AG08396 (cell line): ENCODE data around the gene SEL1L3.

ENCODE experiments used
- DNase-seq: peaks from one replicate; pipeline ENCODE4 v3.0.0; 2012; ENCODE audit warnings: low spot score, mixed read lengths

The SEL1L3 gene

DNA sequence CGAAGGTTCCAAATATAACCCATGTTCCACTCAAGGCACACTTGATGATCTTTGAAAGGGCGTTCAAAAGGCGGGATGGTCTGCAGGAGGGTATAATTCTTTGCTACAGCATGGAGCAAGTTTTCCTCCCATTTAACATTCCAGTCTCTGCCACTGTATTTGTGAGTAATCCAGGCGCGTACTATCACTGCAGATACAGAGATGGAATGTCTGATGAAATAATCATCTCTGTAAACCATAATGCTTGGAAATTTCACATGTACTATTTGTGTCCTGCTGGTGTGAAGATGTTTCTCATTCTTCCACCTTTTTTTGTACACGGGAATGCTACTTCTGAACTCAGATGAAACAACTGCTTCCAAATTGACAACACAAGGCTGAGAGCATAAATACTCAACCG lies 15.5 kb downstream of the SEL1L3 start:
- DNase-seq = no peak

DNA sequence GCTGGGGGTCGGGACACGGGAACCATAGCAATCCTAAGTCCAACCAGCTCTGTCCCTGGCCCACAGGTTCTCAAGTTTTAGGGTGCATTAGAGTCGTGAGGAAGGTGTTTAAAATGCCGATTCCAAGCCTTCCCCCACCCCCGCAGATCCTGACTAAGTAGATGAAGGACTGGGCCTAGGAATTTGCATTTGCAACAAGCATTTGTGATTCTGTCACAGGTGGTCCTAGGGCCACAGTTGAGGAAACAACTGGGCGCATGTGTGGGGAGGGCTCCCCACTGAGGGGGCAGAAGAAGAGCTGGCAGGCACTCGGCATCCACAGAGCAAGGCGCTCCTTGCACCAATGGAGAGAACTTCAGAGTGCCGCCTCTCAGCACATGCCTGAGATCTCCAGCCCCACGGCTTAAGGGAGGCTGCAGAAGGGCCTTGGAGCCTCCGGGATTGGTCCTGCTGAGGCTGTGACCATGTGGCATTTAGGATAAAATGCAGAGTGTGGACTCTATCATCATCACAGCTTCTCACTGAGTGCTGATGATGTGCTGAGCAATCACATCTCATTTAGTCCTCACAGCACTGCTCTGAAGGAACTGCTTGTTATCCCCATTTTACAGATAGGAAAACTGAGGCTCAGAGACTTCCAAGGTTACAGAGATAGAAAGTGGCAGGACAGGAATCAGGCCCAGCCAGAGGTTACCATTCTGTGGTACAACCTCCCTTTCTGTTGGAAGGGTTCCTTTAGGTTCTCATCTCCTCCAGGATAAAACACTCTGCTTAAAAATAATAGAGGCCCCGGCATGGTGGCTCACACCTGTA lies 16.7 kb downstream of the SEL1L3 start:
- DNase-seq = no peak

DNA sequence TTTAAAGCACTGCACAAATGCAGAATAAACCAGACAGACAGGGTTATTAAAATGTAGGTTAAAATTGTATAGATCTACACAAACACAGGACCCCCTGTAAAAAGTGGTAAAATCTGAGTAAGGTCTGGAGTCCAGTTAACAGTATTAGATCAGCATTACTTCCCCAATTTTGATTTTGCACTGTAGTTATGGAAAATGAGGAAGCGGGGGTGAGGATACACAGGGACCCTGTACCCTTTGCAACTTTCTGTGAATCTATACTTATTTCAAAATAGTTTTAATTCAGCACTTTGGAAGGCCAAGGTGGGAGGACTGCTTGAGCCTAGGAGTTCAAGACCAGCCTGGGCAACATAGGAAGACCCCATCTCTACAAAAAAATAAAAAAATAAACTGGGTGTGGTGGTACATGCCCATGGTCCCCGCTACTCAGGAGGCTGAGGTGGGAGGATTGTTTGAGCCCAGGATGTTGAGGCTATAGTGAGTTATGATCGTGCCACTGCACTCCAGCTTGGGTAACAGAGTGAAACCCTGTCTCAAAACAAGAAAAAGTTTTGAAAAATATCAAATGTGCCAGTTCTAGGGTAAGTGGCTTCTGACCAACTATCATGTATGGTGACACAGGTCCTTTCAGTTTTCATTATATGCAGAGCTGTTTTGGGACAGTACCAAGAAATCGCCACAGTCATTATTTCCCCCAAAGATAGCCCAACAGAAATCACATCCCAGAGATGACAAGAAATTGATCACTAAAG lies 17.7 kb downstream of the SEL1L3 start:
- DNase-seq = no peak

DNA sequence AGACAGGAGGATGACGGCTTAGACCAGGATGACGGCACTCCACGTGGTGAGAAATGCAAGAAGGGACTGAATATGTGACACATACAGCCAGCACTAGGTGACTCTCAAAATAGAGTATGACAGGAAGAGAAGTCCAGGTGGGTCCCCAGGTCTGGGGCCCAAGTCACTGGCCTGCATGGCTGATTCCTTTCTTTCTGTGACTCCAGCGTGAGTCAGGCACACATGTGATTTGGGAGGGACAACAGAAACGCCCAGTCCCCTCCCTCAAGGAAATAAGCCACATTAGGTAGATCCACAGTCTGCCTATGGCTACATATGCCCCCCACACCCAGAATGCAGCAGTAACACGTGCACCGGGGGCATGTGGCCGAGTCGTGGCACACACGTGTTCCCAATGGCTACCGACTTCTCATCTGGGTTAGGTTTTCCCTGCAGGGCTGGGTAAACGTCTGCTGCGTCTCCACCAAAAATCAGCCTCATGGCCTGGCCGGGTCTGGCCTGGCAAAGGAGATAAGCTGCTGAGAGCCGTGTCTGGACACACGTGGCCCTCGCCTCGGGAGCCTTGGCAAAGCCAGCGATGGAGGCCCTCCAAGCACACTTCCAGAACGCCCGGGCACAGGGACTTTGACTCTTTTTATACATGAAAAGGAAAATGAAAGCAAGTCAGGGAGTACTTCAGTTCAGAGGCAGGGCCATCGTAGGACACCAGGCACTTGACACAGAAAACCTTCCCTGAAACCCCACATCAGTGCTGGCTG lies 19.3 kb downstream of the SEL1L3 start:
- DNase-seq = no peak

DNA sequence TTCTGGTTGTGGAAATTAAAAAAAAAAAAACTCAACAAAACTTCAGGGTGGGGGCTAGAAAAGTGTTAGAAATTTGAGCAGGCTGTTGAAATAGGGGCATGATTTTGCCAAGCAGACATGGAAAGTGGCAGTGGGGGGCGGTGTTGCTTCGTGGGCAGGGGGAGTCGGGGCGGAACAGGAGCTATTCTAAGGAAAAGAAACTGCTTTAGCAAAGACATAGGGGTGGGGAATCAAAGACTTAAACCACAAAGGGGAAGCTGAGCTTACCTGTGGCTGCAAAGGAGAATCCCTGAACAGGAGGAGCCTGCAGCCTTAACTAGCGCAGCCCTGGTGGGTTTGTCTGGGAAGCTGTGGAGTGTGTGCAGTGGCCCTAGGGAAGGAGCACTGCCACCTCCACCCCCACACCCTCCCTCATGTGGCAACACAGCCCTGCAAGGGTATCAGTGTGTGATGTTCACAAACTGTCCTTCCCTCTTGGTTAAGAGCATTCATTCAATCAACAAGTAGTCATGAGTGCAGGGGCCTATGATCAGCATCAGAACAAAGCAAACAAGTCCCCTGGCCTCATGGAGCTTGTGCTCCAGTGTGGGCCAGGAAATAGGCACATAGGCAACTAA lies 20.5 kb downstream of the SEL1L3 start:
- no peak for DNase-seq

DNA sequence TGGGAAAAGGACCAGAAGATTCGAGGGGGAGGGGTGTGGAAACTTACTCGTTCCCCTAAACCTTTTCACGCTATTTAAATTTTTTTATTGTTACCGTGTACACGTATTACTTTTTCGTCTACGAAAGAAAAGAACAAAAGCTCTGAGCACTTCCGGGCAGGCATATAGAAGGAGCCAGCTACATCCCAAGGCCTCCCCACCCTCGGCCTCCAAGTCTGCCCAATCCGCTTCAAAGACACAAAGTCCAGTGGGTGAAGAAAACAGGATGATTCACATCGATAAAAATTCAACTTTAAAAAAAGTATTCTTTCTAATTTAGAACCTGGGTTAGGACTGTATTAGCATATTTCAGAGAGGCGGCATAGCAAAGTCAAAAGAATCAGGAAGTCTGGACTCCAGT lies 23.1 kb downstream of the SEL1L3 start:
- no peak for DNase-seq

DNA sequence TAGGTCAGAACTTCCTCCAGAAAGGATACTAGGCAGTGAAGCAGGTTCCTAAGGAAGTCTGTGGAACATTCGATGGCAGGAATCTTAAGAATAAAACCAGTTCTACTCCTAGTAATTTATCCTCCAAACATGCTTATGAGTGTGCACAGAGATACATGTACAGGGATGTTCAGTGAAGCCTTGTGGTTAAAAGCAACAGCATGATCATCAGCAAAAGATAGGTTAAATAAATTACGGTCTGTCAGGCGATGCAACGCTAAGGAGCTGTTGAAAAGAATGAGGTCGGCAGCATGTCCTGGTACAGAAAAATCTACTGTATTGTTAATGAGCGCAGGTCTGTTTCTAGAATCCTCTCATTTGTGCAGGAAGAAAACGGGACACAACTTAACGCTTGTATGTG lies 23.6 kb downstream of the SEL1L3 start:
- no peak for DNase-seq

DNA sequence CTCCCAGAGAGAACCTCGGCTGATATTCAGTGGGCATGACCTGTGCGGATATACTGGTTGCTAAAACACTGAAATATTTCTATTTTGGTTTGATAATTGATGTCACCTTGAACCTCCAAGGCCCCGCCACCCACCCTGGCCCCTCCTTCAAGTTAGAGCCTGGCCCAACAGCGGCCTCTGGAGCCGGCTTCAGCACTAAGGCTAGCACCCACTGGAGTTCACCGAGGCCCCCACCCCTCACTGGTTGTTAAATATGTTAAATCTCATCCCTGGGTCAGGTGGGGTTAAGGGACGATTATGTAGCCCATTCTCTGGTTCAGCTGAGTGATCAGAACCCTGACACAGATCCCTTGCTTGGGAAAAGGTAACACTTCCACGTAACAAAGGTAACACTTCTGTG lies 24.3 kb downstream of the SEL1L3 start:
- no peak for DNase-seq

DNA sequence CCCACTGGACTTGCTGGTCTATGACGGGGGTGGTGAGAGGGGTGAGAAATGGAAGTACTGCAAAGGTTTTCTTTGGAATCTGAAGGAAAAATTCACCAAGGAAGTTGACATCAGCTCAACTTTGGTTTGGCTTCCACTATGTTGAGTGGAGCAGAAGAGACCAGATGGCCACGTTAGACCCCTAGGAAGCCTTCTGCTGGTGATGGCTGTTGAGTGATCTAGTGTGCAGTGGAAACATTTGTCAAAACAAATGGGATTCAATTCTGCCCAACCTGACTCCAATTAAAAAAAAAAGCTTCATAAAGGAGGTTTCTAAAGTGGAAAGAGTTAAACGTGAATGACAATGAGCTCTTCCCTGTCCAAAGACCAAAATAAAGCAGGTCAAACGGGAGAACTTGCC lies 25.7 kb downstream of the SEL1L3 start:
- DNase-seq = no peak

DNA sequence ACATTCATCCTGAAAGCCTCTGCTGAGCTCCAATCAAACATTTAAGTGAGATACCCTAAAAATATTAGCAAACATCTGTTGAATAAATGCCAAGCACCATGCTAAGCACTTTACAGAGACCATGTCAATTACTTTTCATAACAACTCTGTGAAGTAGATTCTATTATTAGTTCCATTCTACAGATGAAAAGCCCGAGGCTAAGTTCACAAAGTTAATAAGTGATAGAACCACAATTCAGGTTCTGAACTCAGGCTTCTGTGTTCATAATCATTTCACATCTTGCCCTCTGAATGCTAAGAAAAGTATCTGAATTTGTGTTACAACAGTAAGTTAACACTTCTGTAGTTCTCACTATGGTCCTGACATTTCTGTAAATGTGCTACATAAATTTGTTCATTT lies 27.4 kb downstream of the SEL1L3 start:
- DNase-seq = no peak

DNA sequence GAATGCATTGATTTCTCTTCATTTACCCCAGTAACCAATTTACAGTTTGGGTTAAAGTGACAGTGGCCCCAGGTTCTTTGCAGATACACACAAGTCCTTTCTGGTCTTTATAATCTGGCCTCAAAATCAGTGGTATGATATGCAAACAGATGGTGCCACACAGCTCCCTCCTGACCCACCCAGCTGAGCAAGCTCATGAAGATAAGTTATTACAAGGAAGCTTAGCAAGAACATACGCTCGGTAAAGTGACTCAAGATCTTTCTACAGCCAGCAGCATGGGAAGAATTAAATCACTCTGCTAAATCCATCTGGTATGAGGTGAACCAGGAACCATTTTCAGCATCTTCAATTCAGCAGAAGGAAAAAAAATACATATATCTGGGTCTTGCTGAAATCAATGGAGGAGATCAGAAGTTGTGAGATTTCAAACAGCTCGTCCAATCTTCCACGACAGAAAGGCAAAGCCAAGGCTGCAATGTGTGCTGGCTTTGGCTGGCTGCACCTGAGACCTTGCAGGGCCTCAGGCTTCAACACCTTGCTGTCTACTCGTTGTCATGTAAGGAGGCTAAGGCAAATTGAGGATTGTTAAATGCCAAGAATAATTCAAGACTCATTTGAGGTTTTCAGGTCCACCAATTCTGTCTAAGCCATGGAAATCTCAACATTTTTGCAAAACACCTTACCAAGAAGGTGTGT lies 28.2 kb downstream of the SEL1L3 start:
- DNase-seq = no peak

DNA sequence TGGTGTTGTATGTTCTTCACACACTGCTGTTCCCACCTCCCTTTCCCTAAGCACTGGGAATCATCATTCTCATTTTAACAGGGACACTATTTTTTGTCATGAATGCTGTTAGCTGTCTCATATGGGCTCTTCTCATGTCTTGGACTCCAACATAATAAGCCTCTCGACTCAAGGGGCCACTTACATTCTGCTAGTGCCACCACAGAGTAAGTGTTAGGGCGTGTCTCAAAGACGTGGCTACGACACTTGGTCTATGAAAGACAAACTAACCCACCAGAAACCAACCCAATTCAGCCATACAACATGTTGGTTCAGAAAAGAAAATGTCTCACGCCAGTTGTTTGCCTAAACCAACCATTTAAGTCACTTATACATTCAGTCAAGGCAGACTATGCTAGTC lies 32.2 kb downstream of the SEL1L3 start:
- no peak for DNase-seq

DNA sequence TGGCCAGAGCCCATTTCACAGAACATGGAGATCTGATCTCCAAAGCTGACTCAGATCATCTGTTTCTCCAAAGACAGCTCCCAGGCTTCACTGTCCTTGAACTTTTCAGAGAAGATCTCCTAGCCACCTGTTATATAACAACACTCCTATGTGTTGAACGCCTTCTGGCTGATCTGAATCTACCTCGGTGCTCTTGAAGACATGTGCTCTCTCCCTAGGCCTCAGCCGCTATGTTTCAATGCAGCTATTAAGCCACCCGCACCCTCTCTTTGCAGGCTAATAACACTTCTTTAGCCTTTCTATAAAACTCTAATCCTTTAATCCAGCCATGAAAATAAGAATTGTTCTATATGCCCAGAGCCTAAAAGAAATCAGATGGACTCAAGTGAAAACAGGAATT lies 34.9 kb downstream of the SEL1L3 start:
- DNase-seq = no peak

DNA sequence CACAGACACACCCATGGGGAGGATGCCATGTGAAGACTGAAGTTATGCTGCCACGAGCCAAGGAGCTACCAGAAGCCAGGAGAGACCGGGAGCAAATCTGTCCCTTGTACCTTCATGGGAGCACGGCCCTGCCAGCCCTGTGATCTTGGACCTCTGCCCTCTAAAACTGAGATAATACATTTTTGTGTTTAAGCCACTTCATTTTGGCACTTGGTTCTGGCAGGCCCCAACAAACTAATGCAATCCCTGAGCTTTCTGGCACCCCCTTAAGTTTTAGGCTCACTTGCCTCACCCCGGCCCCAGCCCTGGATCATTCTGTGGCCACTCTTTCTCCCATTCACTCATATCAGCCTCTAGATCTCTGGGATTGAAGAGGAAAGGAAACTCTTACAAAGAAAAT lies 35.4 kb downstream of the SEL1L3 start:
- DNase-seq = no peak

DNA sequence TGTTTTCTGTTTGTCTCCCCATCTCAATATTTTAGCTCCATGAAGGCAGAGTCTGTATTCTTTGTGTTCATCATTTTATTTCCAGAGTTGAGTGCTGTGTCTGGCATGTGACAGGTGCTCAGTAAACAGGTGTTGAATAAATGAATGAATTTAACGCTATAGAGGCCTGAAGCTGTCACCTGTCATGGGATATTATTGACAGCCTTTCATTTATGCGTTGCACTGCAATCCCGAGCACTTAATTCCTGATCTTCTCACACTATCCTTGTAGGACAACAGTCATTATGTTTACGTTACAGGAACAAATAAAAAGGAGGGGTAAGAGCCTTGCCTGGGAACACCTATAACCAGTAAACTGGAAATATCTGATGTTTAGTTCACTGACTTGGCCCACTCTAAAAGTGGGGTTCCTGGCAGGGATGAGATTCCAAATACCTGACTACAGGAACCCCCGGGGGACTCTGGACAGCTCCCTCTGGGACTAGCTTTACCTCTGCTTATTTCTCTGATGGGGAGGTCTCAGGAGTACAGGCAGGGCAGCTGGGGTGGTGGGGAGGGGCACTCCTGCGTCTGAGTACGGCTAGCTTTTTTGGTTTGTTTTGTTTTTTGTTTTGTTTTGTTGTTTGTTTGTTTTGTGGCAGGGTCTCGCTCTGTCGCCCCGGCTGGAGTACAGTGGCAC lies 36.6 kb downstream of the SEL1L3 start:
- no peak for DNase-seq

DNA sequence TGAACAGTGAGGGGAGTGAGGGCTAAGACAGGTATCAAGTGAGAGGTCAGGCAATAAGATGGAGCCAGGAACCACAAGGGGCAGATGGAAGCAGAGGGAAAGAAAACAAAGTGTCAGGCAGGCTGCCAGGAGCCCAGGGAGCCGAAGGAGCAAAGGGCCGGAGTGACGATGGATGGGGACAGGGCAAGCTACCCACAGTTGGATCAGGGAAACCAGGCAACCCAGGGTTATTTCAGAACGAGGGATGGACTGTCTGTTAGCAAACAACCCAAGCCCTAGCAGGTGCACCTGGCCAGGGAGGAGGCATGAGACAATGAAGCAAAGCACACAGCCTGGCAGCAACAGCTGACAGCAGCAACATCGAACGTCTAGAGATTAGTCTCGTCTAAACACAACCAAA lies 39.2 kb downstream of the SEL1L3 start:
- DNase-seq = no peak

DNA sequence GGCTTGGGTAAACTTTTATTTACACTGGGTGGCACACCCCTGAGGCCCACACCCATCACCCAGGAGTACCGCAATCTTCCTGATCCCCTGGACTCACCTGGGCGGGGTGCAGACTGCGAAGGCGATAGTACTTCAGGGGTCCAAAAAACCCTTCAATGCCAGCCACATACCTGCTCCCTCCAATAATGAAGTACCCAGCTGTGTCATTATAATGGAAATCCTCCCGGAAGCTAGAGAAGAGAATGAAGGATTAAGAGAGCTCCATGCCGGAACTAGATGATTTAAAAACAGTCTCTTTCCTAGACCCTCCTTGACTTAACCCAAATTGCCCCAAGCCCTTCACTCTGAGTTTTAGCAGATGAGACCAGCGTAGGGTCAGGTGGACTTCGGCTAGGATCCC lies 40.9 kb downstream of the SEL1L3 start:
- no peak for DNase-seq

DNA sequence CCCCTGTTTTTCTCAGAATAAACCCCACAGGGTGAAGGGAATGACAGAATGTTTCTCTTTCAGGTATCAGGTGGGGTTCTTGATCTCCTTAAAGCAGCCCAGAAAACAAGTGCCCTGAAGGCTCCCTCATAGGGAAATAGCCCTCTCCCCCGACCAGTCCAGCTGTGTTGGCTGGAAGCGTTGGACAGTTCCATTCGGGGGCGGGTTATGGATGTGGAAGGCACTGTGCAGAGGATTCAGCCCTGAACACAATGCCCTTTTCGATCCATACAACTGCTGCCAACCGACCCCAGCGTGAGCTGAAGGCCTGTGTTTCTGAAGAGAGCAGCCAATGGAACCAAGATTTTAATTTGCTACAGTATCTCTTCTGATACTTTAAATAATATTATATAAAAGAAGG lies 41.5 kb downstream of the SEL1L3 start:
- DNase-seq = no peak

DNA sequence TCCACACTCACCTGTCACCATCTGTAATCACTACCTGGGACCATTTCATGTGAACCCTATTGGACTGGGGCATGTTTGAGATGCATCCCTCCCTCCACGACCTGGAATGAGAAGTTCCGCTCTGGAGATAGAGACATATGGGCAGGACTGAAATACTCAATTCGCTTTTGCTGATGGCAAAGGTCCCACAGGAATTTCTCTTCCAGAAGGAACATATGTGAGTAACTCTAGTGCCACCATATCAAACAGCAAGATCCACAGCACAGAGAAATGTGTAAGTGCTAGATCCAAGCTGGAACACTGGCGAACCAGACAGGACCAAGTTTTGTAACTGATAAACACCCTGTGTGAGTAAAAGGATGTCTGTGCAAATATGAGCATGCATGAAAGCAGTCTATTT lies 43.9 kb downstream of the SEL1L3 start:
- no peak for DNase-seq

DNA sequence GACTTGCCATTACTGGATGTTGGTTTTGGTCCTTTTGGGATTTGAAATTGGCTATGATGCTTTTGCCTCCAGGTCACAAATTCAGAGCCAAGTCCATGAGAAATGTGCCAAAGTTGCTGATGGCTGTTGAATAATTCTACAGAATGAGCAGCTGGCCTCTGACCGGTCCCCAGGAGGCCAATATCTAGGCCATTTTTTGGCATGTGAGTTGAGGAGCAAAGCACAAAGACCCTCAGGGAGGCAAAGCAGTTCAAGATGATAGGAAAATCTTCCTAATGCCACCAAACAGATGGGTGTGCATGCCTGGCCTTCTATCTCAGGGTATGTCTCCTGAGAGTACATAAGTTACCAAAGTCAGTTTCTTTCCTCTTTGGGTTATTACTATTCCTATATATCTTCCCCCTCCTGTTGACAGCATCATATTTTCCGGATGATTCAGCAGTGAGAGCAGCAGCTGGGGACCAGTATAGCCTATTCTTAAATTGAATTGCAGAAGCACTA lies 44.4 kb downstream of the SEL1L3 start:
- no peak for DNase-seq

DNA sequence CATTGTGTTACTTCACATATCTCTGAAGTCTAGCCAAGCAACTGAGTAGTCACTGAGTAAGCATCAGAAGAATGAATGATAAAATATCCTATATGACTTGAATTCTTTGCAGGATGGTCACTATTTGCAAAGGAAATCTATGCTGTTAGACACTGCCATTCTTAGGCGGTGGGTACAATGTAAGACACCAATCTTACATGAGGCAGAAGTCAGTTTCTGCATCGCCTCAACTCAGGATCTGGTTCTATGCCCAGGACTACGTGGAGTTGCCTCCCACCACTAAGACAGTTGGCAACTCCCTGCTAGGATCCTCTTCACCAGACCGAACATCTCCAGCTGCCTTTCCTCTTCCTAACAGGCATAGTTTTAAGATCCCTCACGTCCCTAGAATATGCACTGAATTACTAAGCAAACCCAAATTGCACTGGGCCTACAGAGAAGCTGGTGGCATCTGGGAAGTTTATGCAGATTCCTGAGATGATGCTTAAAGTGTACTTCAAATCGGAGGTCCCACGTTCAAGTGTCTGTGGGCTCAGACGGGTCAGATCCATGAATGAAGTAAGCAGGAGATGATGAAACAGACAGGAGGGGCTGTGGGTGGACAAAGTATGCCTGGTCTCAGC lies 45.6 kb downstream of the SEL1L3 start:
- DNase-seq = peak; percentile 54
